Measurements from ENCODE around the gene PHF24. TPM values are rescaled to one million over a fixed set of nuclear protein-coding genes. Genes with fewer than 3 reads are reported as not detected.
"Not testable (repeated sequence)": the region's sequence is repeated elsewhere in the genome, so short reads cannot be mapped to it uniquely, and the experiment has no call there.

The PHF24 gene
- polyA plus RNA-seq, 3 donors = 0.04 TPM; not detected in 2

DNA sequence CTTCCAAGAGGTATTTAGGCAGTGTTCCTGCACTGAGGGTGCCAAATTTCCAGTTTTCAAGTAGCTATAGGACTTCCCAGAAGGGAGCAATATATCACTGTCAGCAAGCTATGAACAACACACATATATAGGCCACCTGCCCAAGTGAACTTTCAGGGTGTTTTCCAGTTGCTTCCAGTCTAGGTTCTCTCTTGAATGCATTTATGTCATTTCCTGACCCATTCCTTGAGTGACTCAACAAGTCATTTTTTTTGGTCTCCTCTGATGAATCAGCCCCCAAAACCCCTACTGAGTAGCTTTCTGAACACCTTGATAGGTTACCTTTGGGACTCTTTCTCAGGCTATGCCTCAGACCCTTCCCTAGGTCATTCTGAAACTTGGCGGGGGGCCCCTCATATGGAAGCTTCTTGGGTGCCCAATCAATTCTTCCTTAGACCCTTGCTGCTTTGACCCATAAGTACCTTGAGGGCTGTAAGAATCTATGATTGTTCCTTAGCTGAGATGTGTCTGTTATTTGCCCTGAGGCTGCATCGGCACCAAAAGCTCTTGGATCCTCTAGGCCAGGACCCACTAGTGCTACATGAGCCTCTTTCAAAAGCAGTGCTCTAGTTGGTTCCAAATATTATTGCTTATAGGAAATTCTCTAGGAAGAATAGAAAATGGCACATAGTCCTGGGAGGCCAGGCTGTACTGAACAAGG, 43.9 kb downstream of the PHF24 start:
- Mint-ChIP-seq H3K4me1 (no peaks in the 10 kb centered on the region), H3K36me3 (no peaks in the 10 kb centered on the region), H3K4me3 (no peak overlapping the region), H3K27me3 (ENCODE audit: low read depth in 3 of 3) (peaks cover 0 to 4% (median 0%) of the 10 kb centered on the region in 3 donors), H3K9me3 (no peaks in the 10 kb centered on the region), H3K27ac (no peak overlapping the region)
- H3K27ac ChIP-seq (ENCODE audit: low read depth in 1 of 2, low read length in 2 of 2) = no peak overlapping the region
- H4K20me1 ChIP-seq (ENCODE audit: insufficient read depth, low read length) = no peaks in the 10 kb centered on the region
- H3K4me2 ChIP-seq (replicated peaks; ENCODE audit: extremely low read depth, low read length, poor library complexity, severe bottlenecking) = no peak overlapping the region
- H3K4me3 ChIP-seq (replicated peaks in 1 of 3; ENCODE audit: low read depth in 2 of 3, low read length in 3 of 3) = no peak overlapping the region
- no peaks in the 10 kb centered on the region for H3K9me3 ChIP-seq (replicated peaks in 1 of 2; ENCODE audit: control insufficient read depth in 1 of 2, insufficient read depth in 1 of 2, low read length in 2 of 2)
- no peak overlapping the region for H2AFZ ChIP-seq (ENCODE audit: insufficient read depth, low read depth, low read length, poor library complexity, severe bottlenecking)
- intact Hi-C loops (cut with micrococcal nuclease) = no loop called here
- H3K27me3 ChIP-seq (ENCODE audit: control insufficient read depth in 2 of 2, insufficient read depth in 2 of 2, low read length in 2 of 2) = no peaks in the 10 kb centered on the region
- DNase-seq = peak in 1 of 3 donors; percentile 49
- no CpG with 5 or more reads among the region's 2 CpGs for WGBS (ENCODE audit: insufficient coverage)
- no peaks in the 10 kb centered on the region for H3K36me3 ChIP-seq (replicated peaks in 1 of 2; ENCODE audit: control insufficient read depth in 1 of 2, insufficient read depth in 2 of 2, low read length in 2 of 2)
- no peaks in the 10 kb centered on the region for H3K79me2 ChIP-seq (ENCODE audit: insufficient read depth, low read length)
- TF ChIP-seq CTCF (IDR thresholded peaks at IDR 0.05) = no peak
- no peaks in the 10 kb centered on the region for H3K4me1 ChIP-seq (ENCODE audit: control insufficient read depth in 1 of 2, insufficient read depth in 2 of 2, low read length in 2 of 2)
- H3K9ac ChIP-seq (ENCODE audit: insufficient read depth, low read length, poor library complexity, severe bottlenecking) = no peak overlapping the region

DNA sequence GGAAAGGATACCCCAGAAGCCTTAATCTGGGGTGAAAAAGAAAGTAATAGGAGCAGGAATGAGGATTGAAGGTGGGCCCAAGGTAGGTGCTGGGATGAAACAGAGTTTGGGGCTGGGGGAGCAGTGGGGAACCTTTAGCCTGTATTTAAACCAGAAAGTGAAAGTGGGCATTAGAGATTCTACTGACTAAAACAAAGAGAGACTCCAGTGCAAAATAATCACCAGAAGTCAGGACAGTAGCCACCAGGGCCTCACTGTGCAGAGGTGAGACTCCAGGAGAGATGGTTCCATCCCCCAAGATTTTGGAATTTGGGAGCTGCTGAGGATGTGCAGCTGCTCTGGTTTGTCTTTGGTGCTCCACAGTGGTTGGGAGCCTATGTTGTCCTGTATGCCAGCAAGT, 44.5 kb downstream of the PHF24 start:
- no peak for DNase-seq
- no peak overlapping the region for H3K4me2 ChIP-seq (replicated peaks; ENCODE audit: extremely low read depth, low read length, poor library complexity, severe bottlenecking)

GRCh38 chr9:35004299-35004698, 46.2 kb downstream of the PHF24 start:
- H3K4me3 Mint-ChIP-seq; H3K9ac ChIP-seq (ENCODE audit: insufficient read depth, low read length, poor library complexity, severe bottlenecking): not testable (repeated sequence)
- WGBS (ENCODE audit: insufficient coverage) = 88% methylated on average over 14 of the region's 14 CpGs

More for the DNA sequence above, 44.5 kb downstream of the PHF24 start:
- no peaks in the 10 kb centered on the region for H3K36me3 ChIP-seq (replicated peaks in 1 of 2; ENCODE audit: control insufficient read depth in 1 of 2, insufficient read depth in 2 of 2, low read length in 2 of 2)
- Mint-ChIP-seq H3K27ac (peak overlapping the region in 1 of 7 donors; percentile 35), H3K4me1 (no peaks in the 10 kb centered on the region), H3K27me3 (ENCODE audit: low read depth in 3 of 3) (peaks cover 0 to 4% (median 0%) of the 10 kb centered on the region in 3 donors), H3K4me3 (no peak overlapping the region), H3K36me3 (no peaks in the 10 kb centered on the region), H3K9me3 (peaks cover 0 to 2% (median 0%) of the 10 kb centered on the region in 7 donors)
- intact Hi-C loops (cut with micrococcal nuclease) = no loop called here
- no peaks in the 10 kb centered on the region for H3K4me1 ChIP-seq (ENCODE audit: control insufficient read depth in 1 of 2, insufficient read depth in 2 of 2, low read length in 2 of 2)
- H2AFZ ChIP-seq (ENCODE audit: insufficient read depth, low read depth, low read length, poor library complexity, severe bottlenecking) = no peak overlapping the region
- H3K27me3 ChIP-seq (ENCODE audit: control insufficient read depth in 2 of 2, insufficient read depth in 2 of 2, low read length in 2 of 2) = no peaks in the 10 kb centered on the region
- H3K27ac ChIP-seq (ENCODE audit: low read depth in 1 of 2, low read length in 2 of 2) = no peak overlapping the region
- no peak overlapping the region for H3K9ac ChIP-seq (ENCODE audit: insufficient read depth, low read length, poor library complexity, severe bottlenecking)
- no peaks in the 10 kb centered on the region for H3K9me3 ChIP-seq (replicated peaks in 1 of 2; ENCODE audit: control insufficient read depth in 1 of 2, insufficient read depth in 1 of 2, low read length in 2 of 2)
- no peak for TF ChIP-seq CTCF (IDR thresholded peaks at IDR 0.05)
- no peaks in the 10 kb centered on the region for H4K20me1 ChIP-seq (ENCODE audit: insufficient read depth, low read length)
- no peaks in the 10 kb centered on the region for H3K79me2 ChIP-seq (ENCODE audit: insufficient read depth, low read length)
- no peak overlapping the region for H3K4me3 ChIP-seq (replicated peaks in 1 of 3; ENCODE audit: low read depth in 2 of 3, low read length in 3 of 3)

More at GRCh38 chr9:35004299-35004698, 46.2 kb downstream of the PHF24 start:
- H3K9me3 Mint-ChIP-seq; H4K20me1 ChIP-seq (ENCODE audit: insufficient read depth, low read length); H3K27me3 Mint-ChIP-seq (ENCODE audit: low read depth in 3 of 3); DNase-seq; H3K27ac ChIP-seq (ENCODE audit: low read depth in 1 of 2, low read length in 2 of 2); H3K27me3 ChIP-seq (ENCODE audit: control insufficient read depth in 2 of 2, insufficient read depth in 2 of 2, low read length in 2 of 2); H3K4me2 ChIP-seq (replicated peaks; ENCODE audit: extremely low read depth, low read length, poor library complexity, severe bottlenecking); H3K9me3 ChIP-seq (replicated peaks in 1 of 2; ENCODE audit: control insufficient read depth in 1 of 2, insufficient read depth in 1 of 2, low read length in 2 of 2); H3K36me3 Mint-ChIP-seq; H3K36me3 ChIP-seq (replicated peaks in 1 of 2; ENCODE audit: control insufficient read depth in 1 of 2, insufficient read depth in 2 of 2, low read length in 2 of 2); H2AFZ ChIP-seq (ENCODE audit: insufficient read depth, low read depth, low read length, poor library complexity, severe bottlenecking); intact Hi-C loops (cut with micrococcal nuclease); H3K27ac Mint-ChIP-seq; H3K4me1 Mint-ChIP-seq; H3K4me3 ChIP-seq (replicated peaks in 1 of 3; ENCODE audit: low read depth in 2 of 3, low read length in 3 of 3); H3K79me2 ChIP-seq (ENCODE audit: insufficient read depth, low read length); H3K4me1 ChIP-seq (ENCODE audit: control insufficient read depth in 1 of 2, insufficient read depth in 2 of 2, low read length in 2 of 2): not testable (repeated sequence)

All from CD14-positive monocyte (primary cell).